GM18867 (cell line): ENCODE data around the gene ADAM8.
A peak's percentile ranks its signal among the peaks of the same experiment; 100 is the strongest.
"Not testable (repeated sequence)": the region's sequence is repeated elsewhere in the genome, so short reads cannot be mapped to it uniquely, and the experiment has no call there.

Experiments
- ATAC-seq: cut with Tn5 transposase; IDR thresholded peaks from one replicate; pipeline ENCODE4 v1.9.1; 2021; ENCODE audit warnings: mild to moderate bottlenecking, moderate library complexity; ENCODE audit not compliant: unreplicated experiment

ADAM8 gene

GRCh38 chr10:133269367-133269766, 7.3 kb downstream of the ADAM8 start:
- ATAC-seq = no peak

GRCh38 chr10:133268532-133268931, 8.1 kb downstream of the ADAM8 start:
- ATAC-seq = no peak

GRCh38 chr10:133267829-133268228, 8.8 kb downstream of the ADAM8 start:
- no peak for ATAC-seq

- ATAC-seq = no peak
Measured at GRCh38 chr10:133267293-133267692, 9.4 kb downstream of the ADAM8 start.

- no peak for ATAC-seq
Measured at GRCh38 chr10:133266056-133266795, 10.4 kb downstream of the ADAM8 start.

GRCh38 chr10:133265052-133265451, 11.6 kb downstream of the ADAM8 start:
- not testable (repeated sequence) for ATAC-seq

- ATAC-seq = no peak
Measured at GRCh38 chr10:133264461-133264860, 12.2 kb downstream of the ADAM8 start.

GRCh38 chr10:133263674-133264073, 13.0 kb downstream of the ADAM8 start:
- ATAC-seq = no peak

- ATAC-seq = no peak
Measured at GRCh38 chr10:133262696-133263095, 14.0 kb downstream of the ADAM8 start.

GRCh38 chr10:133261726-133262325, 14.8 kb downstream of the ADAM8 start:
- ATAC-seq = peak; percentile 75

- peak; percentile 58 for ATAC-seq
Measured at GRCh38 chr10:133260895-133261725, 15.6 kb downstream of the ADAM8 start.

GRCh38 chr10:133259602-133259989, 17.1 kb downstream of the ADAM8 start:
- ATAC-seq = no peak

GRCh38 chr10:133258818-133259601, 17.7 kb downstream of the ADAM8 start:
- ATAC-seq = no peak

- no peak for ATAC-seq
Measured at GRCh38 chr10:133258066-133258817, 18.4 kb downstream of the ADAM8 start.

- no peak for ATAC-seq
Measured at GRCh38 chr10:133257489-133258065, 19.1 kb downstream of the ADAM8 start.

- no peak for ATAC-seq
Measured at GRCh38 chr10:133255323-133255722, 21.3 kb downstream of the ADAM8 start.

GRCh38 chr10:133254421-133255120, 22.1 kb downstream of the ADAM8 start:
- no peak for ATAC-seq

- no peak for ATAC-seq
Measured at GRCh38 chr10:133253361-133253955, 23.2 kb downstream of the ADAM8 start.

- no peak for ATAC-seq
Measured at GRCh38 chr10:133252223-133252552, 24.5 kb downstream of the ADAM8 start.
